Kidney epithelial cell (primary cell): Measurements from ENCODE around the gene ELK3. TPM values are rescaled to one million over a fixed set of nuclear protein-coding genes. Genes with fewer than 3 reads are reported as not detected.

Source experiments
- DNase-seq: peaks from one replicate; pipeline ENCODE4 v3.0.0-alpha.2; 2010; ENCODE audit warnings: low read depth
- H3K27me3 ChIP-seq: 2 replicates; pipeline ENCODE4 v1.6.0; 2011; ENCODE audit warnings: low read length; ENCODE audit not compliant: control insufficient read depth, insufficient read depth
- H3K36me3 ChIP-seq: 2 replicates; pipeline ENCODE4 v1.5.1; 2011; ENCODE audit warnings: low read length; ENCODE audit not compliant: control insufficient read depth, insufficient read depth
- H3K4me3 ChIP-seq: 2 replicates; pipeline ENCODE4 v1.5.1; 2011; ENCODE audit warnings: low read depth, mild to moderate bottlenecking, control low read depth, low read length
- CTCF ChIP-seq: IDR thresholded peaks from 2 replicates; pipeline ENCODE4 v1.5.1; 2011; ENCODE audit warnings: mild to moderate bottlenecking, moderate library complexity, low read length, control low read depth, inconsistent platforms; ENCODE audit not compliant: insufficient read depth, poor library complexity, severe bottlenecking
- total RNA-seq: library from RNA; depleted of rRNA; stranded (reverse); fragments of >200 nt; gene quantifications from 2 replicates; pipeline ENCODE4 v1.2.3, GENCODE V29; 2015

ELK3 gene
- total RNA-seq, 1 donor from 2014 or later, result 63.5 TPM

- H3K4me3 ChIP-seq, result no peak overlapping the region
- no peak for TF ChIP-seq CTCF
- H3K36me3 ChIP-seq, result no peaks in the 10 kb centered on the region
- no peaks in the 10 kb centered on the region for H3K27me3 ChIP-seq
- DNase-seq, result no peak
These were observed 39.0 kb upstream of the ELK3 start for GRCh38 chr12:96155181-96155580.

GRCh38 chr12:96155781-96156180, 38.4 kb upstream of the ELK3 start:
- DNase-seq, result peak; percentile 50
- Histone ChIP-seq H3K27me3 (no peaks in the 10 kb centered on the region), H3K36me3 (no peaks in the 10 kb centered on the region), H3K4me3 (no peak overlapping the region)
- TF ChIP-seq CTCF, result no peak

- Histone ChIP-seq H3K27me3 (no peaks in the 10 kb centered on the region), H3K36me3 (no peaks in the 10 kb centered on the region), H3K4me3 (no peak overlapping the region)
- TF ChIP-seq CTCF, result no peak
- DNase-seq, result no peak
These were observed 38.0 kb upstream of the ELK3 start for GRCh38 chr12:96156211-96156610.

- H3K4me3 ChIP-seq, result no peak overlapping the region
- no peaks in the 10 kb centered on the region for H3K36me3 ChIP-seq
- H3K27me3 ChIP-seq, result no peaks in the 10 kb centered on the region
- DNase-seq, result no peak
- no peak for TF ChIP-seq CTCF
These were observed 36.7 kb upstream of the ELK3 start for GRCh38 chr12:96157427-96157826.

- Histone ChIP-seq H3K4me3 (no peak overlapping the region), H3K27me3 (no peaks in the 10 kb centered on the region), H3K36me3 (no peaks in the 10 kb centered on the region)
- DNase-seq, result no peak
- TF ChIP-seq CTCF, result no peak
These were observed 29.0 kb upstream of the ELK3 start for GRCh38 chr12:96164951-96165811.

- Histone ChIP-seq H3K36me3 (no peaks in the 10 kb centered on the region), H3K4me3 (no peak overlapping the region), H3K27me3 (no peaks in the 10 kb centered on the region)
- TF ChIP-seq CTCF, result no peak
- DNase-seq, result no peak
These were observed 27.4 kb upstream of the ELK3 start for GRCh38 chr12:96166765-96167164.
